HepG2 (cell line): ENCODE measurements around the gene CHID1. TPM values are rescaled to one million over a fixed set of nuclear protein-coding genes. Genes with fewer than 3 reads are reported as not detected.

ENCODE experiments used
- ATAC-seq: fragments of 200-7000 bp; cut with Tn5 transposase; 3 replicates; pipeline ENCODE4 v1.9.1; 2020; ENCODE audit warnings: mild to moderate bottlenecking, moderate library complexity
- BruUV-seq: library from RNA; stranded (reverse); fragments of 400-500 nt; replicated peaks from 2 replicates; lab custom pipeline; 2021; lab: Mats Ljungman, UMichigan
- CTCF ChIA-PET: fragments of 300-600 bp; formaldehyde crosslinking; extraction: SDS; loops from one replicate; lab custom pipeline; 2021; ENCODE audit warnings: low total read pairs, inconsistent platforms, low intra/inter-chr PET ratio; lab: Yijun Ruan, JAX
- POLR2A ChIA-PET: fragments of 350-600 bp; sonication (Branson Sonifier 250); formaldehyde crosslinking; loops from one replicate; lab custom pipeline; 2020; ENCODE audit warnings: antibody characterized with exemption, inconsistent platforms; lab: Yijun Ruan, JAX
- DNase-seq: peaks from one replicate; pipeline ENCODE4 v3.0.0-alpha.2; 2015; ENCODE audit warnings: low spot score
- FAIRE-seq: peaks from 3 replicates; lab custom pipeline; 2011; peaks lifted over from hg19 to GRCh38; lab: Jason Lieb, UNC
- H2AFZ ChIP-seq: one replicate; pipeline ENCODE4 v1.6.1; 2011; ENCODE audit warnings: low read length, inconsistent platforms
- H3K27ac ChIP-seq: fragments of 300-600 bp; 3 replicates; pipeline ENCODE4 v1.8.0; 2011; ENCODE audit warnings: mixed run types, mild to moderate bottlenecking, mixed read lengths, low read length, inconsistent platforms; ENCODE audit not compliant: insufficient read depth; ENCODE audit errors: extremely low read length
- H3K27me3 ChIP-seq, 2 experiments: fragments of 200-600 bp in 1 of 2; 2 replicates in 1 of 2; 3 replicates in 1 of 2; pipeline versions ENCODE4 v1.6.0 to v1.8.0; 2011; ENCODE audit warnings: low read length in 2 of 2, mild to moderate bottlenecking in 2 of 2, moderate library complexity in 2 of 2, inconsistent platforms in 1 of 2; ENCODE audit not compliant: insufficient read depth in 2 of 2, control insufficient read depth in 1 of 2
- H3K36me3 ChIP-seq, 2 experiments: fragments of 200-600 bp in 1 of 2; replicated peaks in 1 of 2; 2 replicates in 1 of 2; 3 replicates in 1 of 2; pipeline versions ENCODE4 v1.5.1 to v1.8.0; 2011; ENCODE audit warnings: low read length in 2 of 2, inconsistent platforms in 1 of 2; ENCODE audit not compliant: insufficient read depth in 2 of 2, control insufficient read depth in 1 of 2
- H3K4me1 ChIP-seq: 2 replicates; pipeline ENCODE4 v1.5.1; 2012; ENCODE audit warnings: low read length, inconsistent platforms; ENCODE audit not compliant: insufficient read depth
- H3K4me2 ChIP-seq: 2 replicates; pipeline ENCODE4 v1.6.0; 2011; ENCODE audit warnings: low read depth, low read length, inconsistent platforms
- H3K4me3 ChIP-seq, 3 experiments: fragments of 200-600 bp in 1 of 3; sonication (generic), shearing (Covaris generic) in 1 of 3; replicated peaks in 1 of 3; 2 replicates each; pipeline ENCODE4 v1.5.1; 2011 to 2016; ENCODE audit warnings: low read length in 3 of 3, inconsistent platforms in 2 of 3, low read depth in 2 of 3, mild to moderate bottlenecking in 2 of 3, control low read depth in 1 of 3, mixed read lengths in 1 of 3; ENCODE audit not compliant: insufficient read depth in 1 of 3
- H3K79me2 ChIP-seq: one replicate; pipeline ENCODE4 v1.6.1; 2011; ENCODE audit warnings: low read length, inconsistent platforms; ENCODE audit not compliant: insufficient read depth
- H3K9ac ChIP-seq: 2 replicates; pipeline ENCODE4 v1.6.0; 2011; ENCODE audit warnings: mild to moderate bottlenecking, low read depth, low read length, inconsistent platforms; ENCODE audit not compliant: insufficient read depth
- H3K9me3 ChIP-seq: 2 replicates; pipeline ENCODE4 v1.5.1; 2012; ENCODE audit warnings: mild to moderate bottlenecking, low read length
- H4K20me1 ChIP-seq: 2 replicates; pipeline ENCODE4 v1.6.0; 2011; ENCODE audit warnings: inconsistent platforms, mild to moderate bottlenecking, low read length, moderate library complexity; ENCODE audit not compliant: insufficient read depth
- ARID4A ChIP-seq: sonication (generic); formaldehyde crosslinking; IDR thresholded peaks from 2 replicates; pipeline ENCODE4 v1.5.0; 2020; ENCODE audit warnings: mild to moderate bottlenecking, missing genetic modification reagents, borderline replicate concordance
- ESRRA ChIP-seq: sonication (generic); formaldehyde crosslinking; IDR thresholded peaks from 2 replicates; pipeline ENCODE4 v1.5.1; 2020; ENCODE audit warnings: mild to moderate bottlenecking, low read depth, missing genetic modification reagents
- HINFP ChIP-seq: sonication (generic); formaldehyde crosslinking; IDR thresholded peaks from 2 replicates; pipeline ENCODE4 v1.4.0; 2020; ENCODE audit warnings: low read depth, mild to moderate bottlenecking, missing genetic modification reagents
- HMGA1 ChIP-seq: sonication (generic); formaldehyde crosslinking; conservative IDR thresholded peaks from 2 replicates; pipeline ENCODE4 v1.4.0; 2020; ENCODE audit warnings: missing genetic modification reagents
- PATZ1 ChIP-seq: sonication (generic); formaldehyde crosslinking; IDR thresholded peaks from 2 replicates; pipeline ENCODE4 v1.4.0; 2020; ENCODE audit warnings: missing genetic modification reagents
- ZNF205 ChIP-seq: IDR thresholded peaks from 2 replicates; pipeline ENCODE4 v1.6.1; 2018; ENCODE audit warnings: missing biosample characterization, missing genetic modification reagents
- ZNF33B ChIP-seq: sonication (generic); formaldehyde crosslinking; IDR thresholded peaks from 2 replicates; pipeline ENCODE4 v1.5.1; 2020; ENCODE audit warnings: mild to moderate bottlenecking, missing genetic modification reagents
- ZNF44 ChIP-seq: sonication (generic); formaldehyde crosslinking; IDR thresholded peaks from 2 replicates; pipeline ENCODE4 v1.5.1; 2020; ENCODE audit warnings: mild to moderate bottlenecking, missing genetic modification reagents
- ZNF501 ChIP-seq: sonication (generic); formaldehyde crosslinking; IDR thresholded peaks from 2 replicates; pipeline ENCODE4 v1.5.1; 2020; ENCODE audit warnings: mild to moderate bottlenecking, moderate library complexity, missing genetic modification reagents
- ZNF564 ChIP-seq: sonication (generic); formaldehyde crosslinking; IDR thresholded peaks from 2 replicates; pipeline ENCODE4 v1.8.1; 2023; ENCODE audit warnings: mild to moderate bottlenecking, missing genetic modification reagents
- ZNF782 ChIP-seq: sonication (generic); formaldehyde crosslinking; IDR thresholded peaks from 2 replicates; pipeline ENCODE4 v1.4.0; 2020; ENCODE audit warnings: missing genetic modification reagents, mild to moderate bottlenecking, borderline replicate concordance
- ZNF816 ChIP-seq: sonication (generic); formaldehyde crosslinking; IDR thresholded peaks from 2 replicates; pipeline ENCODE4 v1.8.0; 2022; ENCODE audit warnings: missing genetic modification reagents, mild to moderate bottlenecking, borderline replicate concordance
- ZNF891 ChIP-seq: sonication (generic); formaldehyde crosslinking; IDR thresholded peaks from 2 replicates; pipeline ENCODE4 v1.5.0; 2020; ENCODE audit warnings: mild to moderate bottlenecking, missing genetic modification reagents
- WGBS: methylation state at CpG from one replicate; pipeline ENCODE4 v1.1.6; 2017; ENCODE audit warnings: low lambda C conversion rate; 5-methylcytosine and 5-hydroxymethylcytosine counted together
- in situ Hi-C: cut with HindIII; loops from 2 replicates; pipeline ENCODE4 v1.10.0; 2017; ENCODE audit warnings: low pct_unique_long_range_greater_than_20kb; ENCODE audit not compliant: extremely low pct_ligation_motif_present
- intact Hi-C: fragments of 100-400 bp; cut with micrococcal nuclease; formaldehyde crosslinking; loops from one replicate; pipeline ENCODE4 v1.10.0; 2022; ENCODE audit not compliant: unreplicated experiment
- polyA plus RNA-seq, 8 experiments: library from polyadenylated mRNA; depleted of rRNA in 3 of 8; stranded (reverse) in 7 of 8; unstranded in 1 of 8; fragments of >200 nt; fragmentation: Illumina TruSeq in 4 of 8; extraction: Trizol in 4 of 8; gene quantifications; 2 replicates each; pipeline versions ENCODE4 v1.2.1 to v1.2.3, GENCODE V29; 2011 to 2016; ENCODE audit warnings: low read depth in 4 of 8, missing spikeins in 1 of 8, mixed read lengths in 1 of 8; ENCODE audit not compliant: insufficient read depth in 1 of 8
- total RNA-seq, 5 experiments: library from RNA; depleted of rRNA; stranded (reverse); fragments of >200 nt; fragmentation: Illumina TruSeq; extraction: Trizol; gene quantifications; 2 replicates each; pipeline ENCODE4 v1.2.3, GENCODE V29; 2016; ENCODE audit warnings: low read depth in 1 of 5

CHID1 gene
- total and polyA plus RNA-seq, 2 of the 13 experiments (the other 11 are each of a cell fraction or from before 2014, with no cell fraction given): 65.1 to 93.6 TPM

- TF ChIP-seq ARID4A (CRISPR knock-in tag): peak; percentile 96
- 0 out of 2 replicates have a peak, but pooled peaks have one; percentile 23 for TF ChIP-seq HINFP (CRISPR knock-in tag)
- TF ChIP-seq ZNF782 (CRISPR knock-in tag): 0 out of 2 replicates have a peak, but pooled peaks have one; percentile 15
- TF ChIP-seq HMGA1: no peak
Observed at GRCh38 chr11:827146-827896, 83.3 kb downstream of the CHID1 start (continued).

DNA sequence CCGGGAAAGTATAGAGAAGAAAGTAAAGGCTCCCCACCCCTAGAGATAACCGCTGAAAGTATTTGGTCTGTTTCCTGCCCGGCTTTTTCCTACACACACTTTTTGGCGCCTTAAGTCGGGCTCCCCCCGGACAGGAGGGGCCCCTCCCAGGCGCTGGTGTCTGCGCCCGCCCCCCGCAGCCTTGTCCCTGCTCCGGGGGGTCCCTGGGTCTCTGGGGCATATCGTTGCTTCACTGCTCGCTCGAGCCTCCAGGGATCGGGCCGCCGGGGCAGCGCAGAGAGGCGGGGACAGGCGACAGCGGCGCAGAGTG, 83.8 kb downstream of the CHID1 start:
- FAIRE-seq (no peak), ATAC-seq (peak; percentile 15), DNase-seq (no peak)
- intact Hi-C loops (no loop called here), in situ Hi-C loops (no loop called here)
- Histone ChIP-seq H3K4me3 (peak overlapping the region; percentile 69 to 83 (median 80)), H3K9ac (peak overlapping the region; percentile 74), H3K79me2 (peaks cover 2% of the 10 kb centered on the region), H2AFZ (no peak overlapping the region), H3K27ac (peak overlapping the region; percentile 77), H3K4me2 (peak overlapping the region; percentile 91), H3K9me3 (no peaks in the 10 kb centered on the region), H3K36me3 (peaks cover 6 to 18% of the 10 kb centered on the region in 2 experiments; a peak in 4 of 5 replicates), H3K27me3 (no peaks in the 10 kb centered on the region), H3K4me1 (peaks cover 65% of the 10 kb centered on the region), H4K20me1 (peaks cover 1% of the 10 kb centered on the region; the same call in 1 of the 2 replicates)
- ChIA-PET CTCF (no interaction called here), POLR2A (interaction anchor here (1.8 to 16.1 kb wide), 4 partner anchors 8 to 28 kb away, joined by 4 to 264 read pairs (median 75); partner anchors contain the start of genes PNPLA2, POLR2L, RPLP2 and TSPAN4)
- 0% methylated on average over 4 of the region's 22 CpGs for WGBS
- no TSS peak for BruUV-seq
- TF ChIP-seq ZNF564 (CRISPR knock-in tag) (peak; percentile 57; the same call in 1 of the 2 replicates), ZNF501 (CRISPR knock-in tag) (0 out of 2 replicates have a peak, but pooled peaks have one; percentile 26), ZNF816 (CRISPR knock-in tag) (0 out of 2 replicates have a peak, but pooled peaks have one; percentile 51), ZNF44 (0 out of 2 replicates have a peak, but pooled peaks have one; percentile 24), ESRRA (CRISPR knock-in tag) (no peak), ZNF891 (CRISPR knock-in tag) (0 out of 2 replicates have a peak, but pooled peaks have one; percentile 2), PATZ1 (CRISPR knock-in tag) (peak; percentile 72), ZNF205 (CRISPR knock-in tag) (no peak), ZNF33B (0 out of 2 replicates have a peak, but pooled peaks have one; percentile 37)
